ENCODE results near the gene TSHZ2.

TSHZ2 gene

GRCh38 chr20:53279735-53280134 is 307.6 kb downstream of the TSHZ2 start:
- no peak for DNase-seq (ENCODE audit: low read depth, low spot score)

GRCh38 chr20:53281557-53282117 is 309.5 kb downstream of the TSHZ2 start:
- DNase-seq (ENCODE audit: low read depth, low spot score) = no peak

DNA sequence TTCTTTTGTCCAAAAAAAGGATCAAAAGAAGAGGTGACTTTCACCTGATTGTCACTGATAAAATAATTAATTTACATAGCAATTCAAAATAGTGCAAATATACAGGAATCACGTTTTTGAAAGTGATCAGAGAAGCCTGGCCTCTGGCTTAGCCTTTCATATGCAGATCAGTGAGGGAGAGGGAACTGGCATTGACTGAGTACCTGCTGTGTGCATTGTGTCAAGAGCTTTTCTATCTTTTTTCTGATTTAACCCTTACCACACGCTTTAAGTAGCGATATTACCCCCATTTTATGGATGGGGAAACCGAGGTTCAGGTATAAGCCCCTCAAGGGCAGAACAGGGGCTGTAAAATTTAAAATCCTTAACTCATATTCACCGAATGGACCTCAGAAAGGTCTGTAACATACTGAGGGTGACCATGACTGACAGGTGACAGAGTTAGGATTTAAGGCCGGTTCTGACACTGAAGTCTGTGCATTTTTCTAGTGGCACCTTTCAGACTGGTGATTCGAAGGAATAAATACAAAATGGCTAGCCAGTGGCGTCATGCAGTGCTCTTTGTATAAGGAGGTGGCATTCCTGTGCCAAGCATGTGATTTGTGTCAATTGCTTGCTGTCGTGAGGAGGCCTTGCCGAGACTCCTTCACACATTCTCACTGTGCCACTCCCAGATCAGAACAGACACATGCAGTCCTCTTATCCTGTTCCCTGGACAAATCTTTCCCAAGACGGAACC is 310.2 kb downstream of the TSHZ2 start:
- no peak for DNase-seq (ENCODE audit: low read depth, low spot score)

DNA sequence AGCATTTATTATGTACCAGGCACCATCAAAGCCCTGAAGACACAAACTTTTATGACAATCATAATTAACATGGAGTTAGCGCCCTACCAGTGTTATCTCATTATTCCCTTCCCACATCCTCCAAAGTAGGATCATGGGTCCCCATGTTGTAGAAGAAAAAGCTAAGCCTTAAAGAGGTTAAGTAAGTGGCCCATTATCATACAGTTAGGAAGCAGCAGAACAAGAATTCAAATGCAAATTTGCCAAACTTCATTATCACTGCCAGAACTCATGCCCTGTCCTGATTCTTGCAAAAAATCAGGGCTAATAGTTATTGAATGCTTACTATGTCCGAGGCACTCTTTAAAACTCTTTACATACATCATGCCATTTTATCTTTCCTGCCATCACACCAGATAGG is 310.9 kb downstream of the TSHZ2 start:
- DNase-seq (ENCODE audit: low read depth, low spot score) = no peak

- DNase-seq (ENCODE audit: low read depth, low spot score) = no peak
These were observed 311.4 kb downstream of the TSHZ2 start for GRCh38 chr20:53283597-53283996.

GRCh38 chr20:53284256-53284655 is 312.1 kb downstream of the TSHZ2 start:
- DNase-seq (ENCODE audit: low read depth, low spot score) = no peak

DNA sequence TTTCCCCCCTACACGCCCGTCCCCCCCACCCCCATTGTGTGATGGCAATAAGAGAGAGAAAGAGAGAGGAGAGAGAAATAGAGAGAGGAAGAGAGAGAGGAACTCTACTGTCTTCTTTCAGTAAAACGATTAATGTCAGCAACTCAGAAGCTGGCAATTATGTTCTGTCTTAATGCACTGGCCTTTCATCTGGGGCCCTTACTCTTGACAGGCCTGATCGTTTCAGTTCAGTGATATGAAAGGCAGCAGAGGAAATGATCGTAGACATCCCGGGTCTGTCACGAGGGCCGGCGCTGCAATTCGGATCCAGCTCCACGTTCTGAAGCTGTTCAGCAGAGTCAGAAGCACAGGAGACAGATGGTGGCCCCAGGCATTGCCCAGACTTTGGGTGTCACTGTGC is 312.5 kb downstream of the TSHZ2 start:
- no peak for DNase-seq (ENCODE audit: low read depth, low spot score)

- no peak for DNase-seq (ENCODE audit: low read depth, low spot score)
These were observed 315.3 kb downstream of the TSHZ2 start for GRCh38 chr20:53287357-53288042.

GRCh38 chr20:53291548-53291947 is 319.4 kb downstream of the TSHZ2 start:
- no peak for DNase-seq (ENCODE audit: low read depth, low spot score)

GRCh38 chr20:53292347-53292746 is 320.2 kb downstream of the TSHZ2 start:
- DNase-seq (ENCODE audit: low read depth, low spot score) = no peak

DNA sequence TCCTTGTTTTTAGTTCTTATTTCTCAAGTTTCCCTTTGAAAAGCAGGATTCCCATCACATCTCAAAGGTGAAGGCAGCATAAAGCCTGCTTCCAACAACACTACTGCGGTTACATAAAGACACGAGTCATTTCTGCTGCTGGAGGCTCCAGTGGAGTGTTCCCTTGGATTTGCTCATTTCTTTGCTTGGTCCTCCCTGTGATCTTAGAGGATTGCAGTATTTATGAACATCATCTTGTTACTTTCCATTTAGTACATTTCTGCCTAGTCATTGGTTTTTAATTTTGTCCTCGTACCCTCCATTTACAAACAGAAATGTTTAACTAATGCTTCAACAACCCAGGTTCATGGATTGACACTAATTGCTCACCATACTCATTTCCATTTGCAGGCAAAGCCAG is 322.6 kb downstream of the TSHZ2 start:
- peak; percentile 6 for DNase-seq (ENCODE audit: low read depth, low spot score)

DNA sequence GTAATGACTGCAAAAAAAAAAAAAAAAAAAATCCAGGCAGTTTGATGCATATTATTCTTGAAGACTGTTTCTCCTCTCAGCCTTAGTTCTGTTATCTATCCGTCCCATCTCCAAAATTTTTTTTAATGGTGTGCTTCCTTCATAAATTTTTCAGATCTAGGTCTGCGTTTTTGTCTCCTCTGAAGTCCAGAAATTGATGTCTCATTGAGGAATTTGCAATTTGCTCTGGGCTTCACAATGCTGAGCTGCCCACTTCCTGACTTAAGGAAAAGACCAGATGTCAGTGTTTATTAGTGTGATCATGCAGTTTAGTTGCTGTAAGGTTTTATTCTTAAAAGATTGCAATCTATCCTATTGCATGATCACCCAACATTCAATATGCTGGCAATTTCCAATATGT is 323.9 kb downstream of the TSHZ2 start:
- DNase-seq (ENCODE audit: low read depth, low spot score) = no peak

- no peak for DNase-seq (ENCODE audit: low read depth, low spot score)
These were observed 324.4 kb downstream of the TSHZ2 start for GRCh38 chr20:53296451-53297153.

GRCh38 chr20:53297154-53297529 is 325.0 kb downstream of the TSHZ2 start:
- DNase-seq (ENCODE audit: low read depth, low spot score) = no peak

DNA sequence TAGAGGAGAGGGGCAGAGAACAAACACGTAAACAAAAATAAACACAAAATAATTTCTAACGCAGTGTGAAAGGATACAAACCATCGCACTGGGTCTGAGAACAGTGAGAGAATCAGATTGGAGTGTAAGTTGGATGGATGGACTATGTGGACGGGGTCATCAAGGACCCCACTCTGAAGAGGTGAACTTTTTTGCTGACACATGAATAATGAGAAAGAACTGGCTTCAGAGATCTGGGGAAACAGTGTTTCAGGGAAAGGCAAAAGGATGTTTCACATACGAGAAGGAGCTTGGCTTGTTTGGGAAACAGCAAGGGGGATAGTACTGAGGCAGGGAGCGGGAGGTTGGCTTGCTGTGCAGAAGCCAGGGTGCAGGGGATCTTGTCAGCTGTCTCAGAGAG is 326.1 kb downstream of the TSHZ2 start:
- DNase-seq (ENCODE audit: low read depth, low spot score) = no peak

- no peak for DNase-seq (ENCODE audit: low read depth, low spot score)
These were observed 326.8 kb downstream of the TSHZ2 start for GRCh38 chr20:53298911-53299310.

GRCh38 chr20:53299831-53300230 is 327.7 kb downstream of the TSHZ2 start:
- DNase-seq (ENCODE audit: low read depth, low spot score) = no peak

DNA sequence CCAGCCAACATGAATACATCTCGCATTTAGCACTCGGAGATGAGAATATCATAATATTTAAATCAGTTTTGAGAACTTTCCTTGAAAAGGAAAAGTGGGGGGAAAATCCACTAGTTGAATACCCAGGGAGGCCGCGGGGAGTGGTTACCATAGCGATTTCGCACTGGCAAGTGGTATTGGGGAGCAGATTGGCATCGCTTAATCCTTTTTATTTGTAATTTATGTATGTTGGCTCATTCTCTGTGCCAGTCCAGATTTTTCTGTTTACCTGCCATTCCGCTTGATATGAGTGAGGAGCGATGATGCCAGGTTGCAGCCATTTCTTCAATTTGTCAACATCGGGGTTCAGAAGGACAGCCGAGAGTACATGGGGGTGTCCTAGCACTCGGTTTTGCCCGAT is 329.7 kb downstream of the TSHZ2 start:
- DNase-seq (ENCODE audit: low read depth, low spot score) = no peak

DNA sequence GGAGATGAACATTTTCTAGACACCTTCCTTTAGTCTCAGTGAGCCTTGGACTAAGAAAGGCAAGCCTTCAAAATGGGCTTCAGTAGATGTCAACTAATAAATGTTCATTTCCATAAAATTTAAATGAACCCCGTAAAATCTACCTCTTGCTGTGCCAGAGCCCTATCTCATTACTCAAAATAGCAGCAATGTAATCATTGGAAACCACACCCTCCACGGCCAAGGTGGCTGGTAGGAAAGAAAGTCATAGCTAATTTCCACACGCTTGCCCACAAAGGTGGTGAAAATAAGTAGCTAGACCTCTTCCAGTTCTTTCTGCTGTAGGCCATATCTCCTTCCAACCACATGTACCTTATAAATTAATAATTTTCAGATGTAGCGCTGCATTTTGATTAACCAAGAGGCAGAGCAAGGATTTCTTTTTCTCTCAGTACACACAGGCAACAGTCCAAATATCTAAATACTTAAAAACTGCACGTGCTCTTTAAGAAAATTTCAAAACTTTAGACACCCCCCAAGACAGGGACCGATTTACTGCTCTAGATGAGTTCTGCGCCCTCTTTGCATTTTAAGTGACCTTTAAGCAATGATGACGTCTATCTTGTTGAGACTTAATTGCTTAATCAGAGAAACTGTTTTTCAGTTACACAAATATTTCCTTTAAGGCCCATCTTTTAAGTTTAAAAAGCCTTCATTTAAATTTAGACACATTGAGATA is 330.7 kb downstream of the TSHZ2 start:
- no peak for DNase-seq (ENCODE audit: low read depth, low spot score)

DNA sequence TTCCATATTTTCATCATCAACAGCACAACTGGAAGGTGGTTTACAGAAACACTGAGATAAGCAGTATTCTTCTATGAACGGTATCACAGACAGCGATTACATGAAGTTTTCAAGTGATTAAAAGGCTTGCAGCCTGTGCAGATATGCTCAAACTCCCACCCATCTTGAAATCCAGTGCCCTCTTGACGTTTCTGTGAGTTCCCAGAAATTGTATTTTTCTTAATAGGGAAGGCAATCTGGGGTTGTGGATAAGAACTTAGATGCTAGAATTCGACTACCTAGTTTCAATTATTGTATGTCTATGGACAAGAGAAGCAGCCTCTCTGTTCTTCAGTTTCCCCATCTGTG is 331.2 kb downstream of the TSHZ2 start:
- DNase-seq (ENCODE audit: low read depth, low spot score) = no peak

- no peak for DNase-seq (ENCODE audit: low read depth, low spot score)
These were observed 332.0 kb downstream of the TSHZ2 start for GRCh38 chr20:53304146-53304545.

- no peak for DNase-seq (ENCODE audit: low read depth, low spot score)
These were observed 334.1 kb downstream of the TSHZ2 start for GRCh38 chr20:53306192-53306805.

All from astrocyte of the hippocampus (primary cell).